Measurements from ENCODE around the gene STON2. TPM values are rescaled to one million over a fixed set of nuclear protein-coding genes. Genes with fewer than 3 reads are reported as not detected.
"Not testable (repeated sequence)": the region's sequence is repeated elsewhere in the genome, so short reads cannot be mapped to it uniquely, and the experiment has no call there.

Gene STON2
- total and polyA plus RNA-seq, 12 donors = 0.33 to 14.5 (median 5.7) TPM

GRCh38 chr14:81433378-81433777 lies 33.3 kb upstream of the STON2 start:
- H3K9me3 ChIP-seq = no peaks in the 10 kb centered on the region
- no peak overlapping the region for H3K27ac ChIP-seq
- H3K4me3 ChIP-seq = no peak overlapping the region
- WGBS, 2 donors = 58 to 64% methylated on average over 2 of the region's 2 CpGs
- peaks cover 0 to 95% (median 57%) of the 10 kb centered on the region in 7 donors for H3K27me3 ChIP-seq
- no peak for DNase-seq
- H3K4me1 ChIP-seq = peaks cover 0 to 21% (median 8%) of the 10 kb centered on the region in 9 donors
- ATAC-seq = no peak
- no peak for TF ChIP-seq CTCF (IDR thresholded peaks at IDR 0.05)
- no peaks in the 10 kb centered on the region for H3K36me3 ChIP-seq
- intact Hi-C loops (cut with DNase I) = no loop called here

- no peak for TF ChIP-seq CTCF (IDR thresholded peaks at IDR 0.05)
- Histone ChIP-seq H3K27me3 (peaks cover 0 to 91% (median 45%) of the 10 kb centered on the region in 7 donors), H3K9me3 (no peaks in the 10 kb centered on the region), H3K4me3 (no peak overlapping the region), H3K36me3 (no peaks in the 10 kb centered on the region), H3K4me1 (peaks cover 0 to 27% (median 10%) of the 10 kb centered on the region in 9 donors), H3K27ac (no peak overlapping the region)
- intact Hi-C loops (cut with DNase I) = no loop called here
- no peak for ATAC-seq
- 71 to 74% methylated on average over 3 of the region's 3 CpGs for WGBS, 2 donors
- no peak for DNase-seq
Observed at GRCh38 chr14:81432219-81432661, 32.1 kb upstream of the STON2 start.

DNA sequence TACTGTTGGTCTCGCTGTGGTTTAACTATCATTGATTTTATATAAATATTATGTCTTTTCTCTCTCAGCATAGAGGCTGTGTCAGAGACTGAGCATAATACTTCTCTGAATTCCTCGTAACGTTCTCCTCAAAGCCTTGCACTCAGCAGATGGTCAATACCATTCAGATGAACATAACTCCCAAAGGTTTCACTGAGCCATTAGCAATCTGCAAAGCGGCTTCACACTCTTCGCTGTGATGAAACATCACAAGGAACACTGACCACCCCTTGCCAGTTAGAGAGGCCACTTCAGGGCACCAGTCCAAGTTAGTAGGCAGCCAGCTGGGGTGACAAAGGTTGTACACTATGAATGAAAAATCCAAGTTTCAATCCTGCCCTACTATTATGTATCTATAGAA lies 30.1 kb upstream of the STON2 start:
- ATAC-seq (peak in 2 of 8 donors; percentile 26 to 48), DNase-seq (no peak)
- H3K4me1 ChIP-seq = peaks cover 0 to 17% (median 4%) of the 10 kb centered on the region in 9 donors
- no peak overlapping the region for H3K27ac ChIP-seq
- peaks cover 0 to 4% (median 0%) of the 10 kb centered on the region in 9 donors for H3K36me3 ChIP-seq
- H3K27me3 ChIP-seq = peaks cover 0 to 77% (median 30%) of the 10 kb centered on the region in 7 donors
- no peak overlapping the region for H3K4me3 ChIP-seq
- 77 to 83% methylated on average over 5 of the region's 5 CpGs for WGBS, 2 donors
- intact Hi-C loops (cut with DNase I) = no loop called here
- no peaks in the 10 kb centered on the region for H3K9me3 ChIP-seq
- no peak for TF ChIP-seq CTCF (IDR thresholded peaks at IDR 0.05)

DNA sequence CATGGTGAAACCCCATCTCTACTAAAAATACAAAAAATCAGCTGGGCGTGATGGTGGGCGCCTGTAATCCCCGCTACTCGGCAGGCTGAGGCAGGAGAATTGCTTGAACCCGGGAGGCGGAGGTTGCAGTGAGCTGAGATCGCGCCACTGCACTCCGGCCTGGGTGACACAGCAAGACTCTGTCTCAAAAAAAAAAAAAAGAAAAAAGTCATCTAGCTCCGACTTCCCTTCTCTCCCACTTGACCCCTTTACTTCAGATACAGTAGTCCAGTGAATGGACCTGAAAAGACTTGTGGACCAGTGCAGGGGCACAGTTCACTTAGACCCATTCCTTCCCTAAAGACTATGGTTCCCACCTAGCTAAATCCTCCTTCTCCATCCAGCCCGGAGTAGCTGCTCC lies 29.6 kb upstream of the STON2 start:
- H3K9me3 ChIP-seq; H3K36me3 ChIP-seq; intact Hi-C loops (cut with DNase I); H3K4me3 ChIP-seq; ATAC-seq; H3K27ac ChIP-seq; DNase-seq: not testable (repeated sequence)
- 79 to 91% methylated on average over 11 of the region's 11 CpGs for WGBS, 2 donors
- H3K4me1 ChIP-seq = peaks cover 0 to 17% (median 4%) of the 10 kb centered on the region in 9 donors
- peaks cover 0 to 72% (median 25%) of the 10 kb centered on the region in 7 donors for H3K27me3 ChIP-seq

- intact Hi-C loops (cut with DNase I) = no loop called here
- ATAC-seq = no peak
Observed at GRCh38 chr14:81429028-81429427, 28.9 kb upstream of the STON2 start.

More at GRCh38 chr14:81429028-81429427, 28.9 kb upstream of the STON2 start:
- 81 to 86% methylated on average over 1 of the region's 1 CpG for WGBS, 2 donors
- DNase-seq = no peak
- H3K27me3 ChIP-seq = peaks cover 0 to 65% (median 18%) of the 10 kb centered on the region in 7 donors
- no peak overlapping the region for H3K27ac ChIP-seq
- no peaks in the 10 kb centered on the region for H3K9me3 ChIP-seq
- H3K36me3 ChIP-seq = peaks cover 0 to 4% (median 0%) of the 10 kb centered on the region in 9 donors
- peaks cover 0 to 19% (median 5%) of the 10 kb centered on the region in 9 donors for H3K4me1 ChIP-seq
- TF ChIP-seq CTCF (IDR thresholded peaks at IDR 0.05) = no peak
- no peak overlapping the region for H3K4me3 ChIP-seq
